ENCODE data around the gene JHY.

JHY gene

DNA sequence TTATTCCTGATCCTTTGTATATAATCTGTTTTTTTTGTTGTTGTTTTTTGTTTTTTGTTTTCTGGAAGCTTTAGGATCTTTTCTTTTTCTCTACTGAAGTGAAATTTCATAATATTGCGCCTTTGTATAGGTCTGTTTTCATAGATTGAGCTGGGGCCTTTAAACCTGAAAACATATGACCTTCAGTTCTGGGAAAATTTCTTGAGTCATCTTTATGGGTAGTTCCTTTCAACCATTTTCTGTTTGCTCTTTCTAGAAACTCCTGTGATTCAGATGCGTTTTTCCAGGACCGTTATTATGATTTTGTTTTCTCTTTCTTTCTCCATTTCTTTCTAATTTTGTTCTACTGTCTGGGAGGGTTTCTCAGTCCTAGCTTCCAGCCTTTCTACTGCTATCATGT lies 55.4 kb downstream of the JHY start:
- no peaks in the 10 kb centered on the region for H3K9me3 ChIP-seq (ENCODE audit: low read depth, low read length)

DNA sequence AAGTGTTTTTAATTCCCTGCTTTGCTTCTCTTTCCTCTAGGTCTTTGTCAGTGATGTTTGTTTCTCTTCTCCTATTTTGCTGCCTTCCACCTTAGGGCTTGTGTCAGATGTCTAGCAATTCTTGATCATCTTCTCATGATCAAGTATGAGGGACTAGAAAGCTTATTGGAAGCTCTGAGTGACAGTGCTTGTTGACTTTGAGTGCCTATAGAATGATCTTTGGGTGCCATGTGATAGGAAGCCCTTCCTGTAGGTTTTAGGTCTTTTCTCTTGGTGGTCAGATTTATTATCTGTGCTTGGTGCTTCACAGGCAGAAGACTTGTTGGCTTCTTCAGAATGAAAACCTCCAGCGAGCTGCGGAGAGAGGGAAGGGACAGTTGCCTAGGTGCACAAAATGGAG lies 56.0 kb downstream of the JHY start:
- Histone ChIP-seq H3K4me3 (no peak overlapping the region), H3K36me3 (ENCODE audit: insufficient read depth, low read length) (no peaks in the 10 kb centered on the region), H3K9ac (ENCODE audit: insufficient read length) (no peak overlapping the region), H3K27ac (no peak overlapping the region), H3K9me3 (ENCODE audit: low read depth, low read length) (no peaks in the 10 kb centered on the region)
- DNase-seq (ENCODE audit: low read depth, low spot score), result no peak
- TF ChIP-seq FOXP2 (optimal IDR thresholded peaks at IDR 0.05; ENCODE audit: control extremely low read depth, extremely low read length, insufficient read depth), result no peak
- no peak for TF ChIP-seq EZH2 (IDR thresholded peaks at IDR 0.05)
- no peak for TF ChIP-seq POLR2AphosphoS5 (IDR thresholded peaks at IDR 0.05; ENCODE audit: borderline replicate concordance, low read depth, low read length)

More for the DNA sequence above, 55.4 kb downstream of the JHY start:
- H3K36me3 ChIP-seq (ENCODE audit: insufficient read depth, low read length), result no peaks in the 10 kb centered on the region
- DNase-seq (ENCODE audit: low read depth, low spot score), result no peak
- TF ChIP-seq POLR2AphosphoS5 (IDR thresholded peaks at IDR 0.05; ENCODE audit: borderline replicate concordance, low read depth, low read length) (no peak), EZH2 (IDR thresholded peaks at IDR 0.05) (no peak), FOXP2 (optimal IDR thresholded peaks at IDR 0.05; ENCODE audit: control extremely low read depth, extremely low read length, insufficient read depth) (no peak)
- no peak overlapping the region for H3K27ac ChIP-seq
- H3K4me3 ChIP-seq, result no peak overlapping the region
- H3K9ac ChIP-seq (ENCODE audit: insufficient read length), result no peak overlapping the region

DNA sequence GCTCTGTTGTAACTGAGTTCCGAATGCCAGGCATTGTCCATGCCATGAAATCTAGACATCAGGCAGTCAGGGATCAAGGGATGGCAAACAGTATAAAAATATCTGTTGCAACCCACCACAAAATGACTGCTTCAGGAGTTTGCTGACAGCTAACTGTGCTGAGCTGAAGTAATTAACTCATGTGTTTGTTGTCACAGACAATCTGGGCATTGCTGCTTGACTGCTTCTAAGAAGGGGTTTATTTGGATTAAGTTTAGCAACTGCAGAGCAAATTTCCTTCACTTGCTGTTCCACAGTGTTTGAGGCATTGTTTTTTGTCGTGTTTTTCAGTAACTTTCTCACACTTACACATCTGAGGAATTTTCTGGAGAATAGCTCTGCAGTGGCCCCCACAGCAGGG lies 68.7 kb downstream of the JHY start:
- no peaks in the 10 kb centered on the region; the same call in 1 of the 2 replicates for H3K36me3 ChIP-seq (ENCODE audit: insufficient read depth, low read length)
- DNase-seq (ENCODE audit: low read depth, low spot score), result no peak
- no peaks in the 10 kb centered on the region for H3K9me3 ChIP-seq (ENCODE audit: low read depth, low read length)
- no peak overlapping the region for H3K27ac ChIP-seq
- H3K4me3 ChIP-seq, result no peak overlapping the region
- no peak for TF ChIP-seq EZH2 (IDR thresholded peaks at IDR 0.05)
- no peak for TF ChIP-seq FOXP2 (optimal IDR thresholded peaks at IDR 0.05; ENCODE audit: control extremely low read depth, extremely low read length, insufficient read depth)
- TF ChIP-seq POLR2AphosphoS5 (IDR thresholded peaks at IDR 0.05; ENCODE audit: borderline replicate concordance, low read depth, low read length), result no peak
- no peak overlapping the region for H3K9ac ChIP-seq (ENCODE audit: insufficient read length)

- TF ChIP-seq POLR2AphosphoS5 (IDR thresholded peaks at IDR 0.05; ENCODE audit: borderline replicate concordance, low read depth, low read length), result no peak
- TF ChIP-seq EZH2 (IDR thresholded peaks at IDR 0.05), result no peak
- no peak for TF ChIP-seq FOXP2 (optimal IDR thresholded peaks at IDR 0.05; ENCODE audit: control extremely low read depth, extremely low read length, insufficient read depth)
- Histone ChIP-seq H3K27ac (no peak overlapping the region), H3K9me3 (ENCODE audit: low read depth, low read length) (no peaks in the 10 kb centered on the region), H3K9ac (ENCODE audit: insufficient read length) (no peak overlapping the region), H3K4me3 (no peak overlapping the region), H3K36me3 (ENCODE audit: insufficient read depth, low read length) (no peaks in the 10 kb centered on the region)
- no peak for DNase-seq (ENCODE audit: low read depth, low spot score)
Observed at GRCh38 chr11:122954455-122954854, 71.9 kb downstream of the JHY start.

DNA sequence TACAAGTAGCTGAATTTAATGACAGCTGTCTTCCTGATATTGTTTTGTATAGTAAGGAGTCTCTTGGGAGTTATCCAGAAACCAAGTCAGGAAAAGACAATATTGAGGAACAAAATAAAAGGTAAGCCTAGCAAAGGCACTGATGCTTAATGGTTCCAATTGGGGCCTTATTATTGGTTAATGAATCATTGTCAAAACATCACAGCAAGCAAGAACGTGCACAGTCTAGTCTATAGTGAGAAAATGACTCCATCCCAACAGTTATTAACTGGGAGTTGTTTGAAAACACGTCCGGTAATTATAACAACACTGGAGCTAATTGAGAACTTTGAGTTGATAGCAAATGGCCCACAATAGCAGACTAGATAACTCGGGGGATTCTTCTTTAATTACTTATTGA lies 81.4 kb downstream of the JHY start:
- H3K9me3 ChIP-seq (ENCODE audit: low read depth, low read length), result peaks cover 3% of the 10 kb centered on the region; the same call in 1 of the 2 replicates
- no peak for TF ChIP-seq FOXP2 (optimal IDR thresholded peaks at IDR 0.05; ENCODE audit: control extremely low read depth, extremely low read length, insufficient read depth)
- TF ChIP-seq EZH2 (IDR thresholded peaks at IDR 0.05), result no peak
- no peak for TF ChIP-seq POLR2AphosphoS5 (IDR thresholded peaks at IDR 0.05; ENCODE audit: borderline replicate concordance, low read depth, low read length)
- no peaks in the 10 kb centered on the region for H3K36me3 ChIP-seq (ENCODE audit: insufficient read depth, low read length)
- no peak overlapping the region for H3K27ac ChIP-seq
- no peak overlapping the region for H3K4me3 ChIP-seq
- no peak overlapping the region for H3K9ac ChIP-seq (ENCODE audit: insufficient read length)
- no peak for DNase-seq (ENCODE audit: low read depth, low spot score)

DNA sequence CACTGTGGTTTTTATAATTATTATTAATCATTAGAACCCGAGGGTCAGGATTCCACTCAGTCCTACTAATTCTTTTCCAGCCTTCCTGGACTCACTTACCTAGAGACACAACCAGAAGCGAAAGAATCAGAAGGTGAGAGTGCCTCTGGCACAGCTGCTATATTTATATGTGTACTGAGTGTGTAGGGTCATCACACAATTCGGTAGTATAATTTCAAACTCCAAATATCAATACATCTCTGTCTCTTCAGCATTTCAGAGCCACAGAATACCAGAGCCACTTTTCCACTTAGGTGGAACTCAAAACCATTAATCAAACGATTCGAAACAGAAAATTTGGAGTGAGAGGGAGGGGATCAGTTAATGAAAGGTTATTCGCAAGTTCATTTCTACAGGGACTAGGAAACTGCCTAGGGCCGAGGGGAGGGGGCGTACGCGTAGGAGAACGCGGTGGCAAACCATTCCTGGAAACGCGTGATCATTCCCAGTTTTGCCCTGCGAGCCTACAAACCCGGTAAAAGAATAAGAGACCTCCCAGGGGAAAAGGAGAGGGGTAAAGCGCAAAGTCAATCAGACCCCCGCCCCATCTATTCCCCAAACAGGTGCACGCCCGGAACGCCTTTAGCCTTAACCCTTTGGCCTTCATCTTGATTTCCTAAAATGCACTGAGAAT lies 93.6 kb downstream of the JHY start:
- peak overlapping the region; percentile 73 for H3K9ac ChIP-seq (ENCODE audit: insufficient read length)
- DNase-seq (ENCODE audit: low read depth, low spot score), result no peak
- no peaks in the 10 kb centered on the region for H3K9me3 ChIP-seq (ENCODE audit: low read depth, low read length)
- peak overlapping the region; percentile 88 for H3K4me3 ChIP-seq
- no peaks in the 10 kb centered on the region for H3K36me3 ChIP-seq (ENCODE audit: insufficient read depth, low read length)
- TF ChIP-seq EZH2 (IDR thresholded peaks at IDR 0.05), result no peak
- peak overlapping the region; percentile 79 for H3K27ac ChIP-seq

DNA sequence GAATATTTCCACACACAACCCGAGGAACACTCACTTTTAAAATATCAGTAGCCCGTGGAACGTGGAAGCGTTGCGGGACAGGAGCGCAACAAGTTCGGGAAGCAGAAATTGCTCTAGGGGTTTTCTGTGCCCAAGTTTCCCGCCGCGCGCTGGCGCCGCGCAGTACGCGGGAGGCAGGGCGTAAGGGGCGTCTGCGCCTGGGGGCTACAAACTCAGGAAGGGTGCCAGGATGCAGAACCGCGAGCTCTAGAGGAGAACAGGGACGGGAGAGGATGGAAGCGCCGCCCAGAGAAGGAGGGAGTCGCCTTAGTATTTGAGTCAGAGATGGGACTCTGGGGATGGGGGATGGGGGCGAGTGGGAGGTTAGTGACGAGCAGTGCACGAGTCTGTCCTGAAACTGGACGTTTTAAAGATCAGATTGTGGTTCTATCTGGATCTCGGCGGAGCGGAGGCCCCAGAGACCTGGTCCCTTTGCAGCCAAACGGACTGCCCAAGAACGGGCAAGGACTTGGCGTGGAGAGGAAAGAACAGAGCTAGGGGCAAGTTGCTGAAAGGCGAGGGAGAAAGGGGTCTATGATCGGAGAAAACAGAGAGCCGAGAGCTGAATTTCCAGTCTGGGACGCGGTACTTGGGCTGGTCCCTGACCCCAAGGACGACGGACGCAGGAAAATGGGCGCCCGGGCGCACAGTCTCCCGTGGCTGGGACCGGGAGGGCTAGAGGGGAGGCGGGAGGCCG lies 94.3 kb downstream of the JHY start:
- TF ChIP-seq POLR2AphosphoS5 (IDR thresholded peaks at IDR 0.05; ENCODE audit: borderline replicate concordance, low read depth, low read length), result peak; percentile 35; the same call in 1 of the 2 replicates
- peak; percentile 82 for TF ChIP-seq FOXP2 (optimal IDR thresholded peaks at IDR 0.05; ENCODE audit: control extremely low read depth, extremely low read length, insufficient read depth)
- TF ChIP-seq EZH2 (IDR thresholded peaks at IDR 0.05), result no peak
- Histone ChIP-seq H3K4me3 (peak overlapping the region; percentile 88), H3K9ac (ENCODE audit: insufficient read length) (peak overlapping the region; percentile 73)

GRCh38 chr11:122977470-122978298 lies 95.1 kb downstream of the JHY start:
- no peak for TF ChIP-seq EZH2 (IDR thresholded peaks at IDR 0.05)
- TF ChIP-seq FOXP2 (optimal IDR thresholded peaks at IDR 0.05; ENCODE audit: control extremely low read depth, extremely low read length, insufficient read depth), result no peak
- TF ChIP-seq POLR2AphosphoS5 (IDR thresholded peaks at IDR 0.05; ENCODE audit: borderline replicate concordance, low read depth, low read length), result no peak
- peak overlapping the region; percentile 58 for H3K9ac ChIP-seq (ENCODE audit: insufficient read length)
- no peaks in the 10 kb centered on the region for H3K36me3 ChIP-seq (ENCODE audit: insufficient read depth, low read length)
- H3K27ac ChIP-seq, result peak overlapping the region; percentile 79
- H3K4me3 ChIP-seq, result peak overlapping the region; percentile 88
- no peaks in the 10 kb centered on the region for H3K9me3 ChIP-seq (ENCODE audit: low read depth, low read length)
- no peak for DNase-seq (ENCODE audit: low read depth, low spot score)

More for the DNA sequence above, 94.3 kb downstream of the JHY start:
- Histone ChIP-seq H3K9me3 (ENCODE audit: low read depth, low read length) (no peaks in the 10 kb centered on the region), H3K27ac (peak overlapping the region; percentile 79), H3K36me3 (ENCODE audit: insufficient read depth, low read length) (no peaks in the 10 kb centered on the region)
- DNase-seq (ENCODE audit: low read depth, low spot score), result peak; percentile 77

Data from SK-N-MC (cell line).